IMR-90 (cell line): Measurements from ENCODE around the gene KCNH6. TPM values are rescaled to one million over a fixed set of nuclear protein-coding genes. Genes with fewer than 3 reads are reported as not detected.

ENCODE experiments used
- ATAC-seq: fragments of 200-7000 bp; cut with Tn5 transposase; 2 replicates; pipeline ENCODE4 v1.9.1; 2020; ENCODE audit warnings: low read depth, mild to moderate bottlenecking, moderate library complexity
- BruUV-seq: library from RNA; stranded (reverse); fragments of 400-500 nt; replicated peaks from 2 replicates; lab custom pipeline; 2021; lab: Mats Ljungman, UMichigan
- CTCF ChIA-PET: fragments of 300-600 bp; formaldehyde crosslinking; extraction: SDS; loops from one replicate; lab custom pipeline; 2021; ENCODE audit warnings: antibody characterized with exemption; lab: Yijun Ruan, JAX
- POLR2A ChIA-PET: fragments of 300-600 bp; sonication (Branson Sonifier 250); formaldehyde crosslinking; loops from one replicate; lab custom pipeline; 2022; ENCODE audit warnings: antibody characterized with exemption; ENCODE audit not compliant: unreplicated experiment; lab: Charles Lee
- DNase-seq: peaks from one replicate; pipeline ENCODE4 v3.0.0; 2013
- H2AFZ ChIP-seq: replicated peaks from 2 replicates; pipeline ENCODE3; 2013; ENCODE audit warnings: low read length, mild to moderate bottlenecking; ENCODE audit not compliant: poor library complexity
- H2AK5ac ChIP-seq: 2 replicates; pipeline ENCODE4 v1.6.1; 2013; ENCODE audit warnings: low read depth, low read length, inconsistent platforms
- H2AK9ac ChIP-seq: replicated peaks from 2 replicates; pipeline ENCODE3; 2013; ENCODE audit warnings: mild to moderate bottlenecking, low read depth, low read length, moderate library complexity; ENCODE audit not compliant: poor library complexity
- H2BK120ac ChIP-seq: 2 replicates; pipeline ENCODE4 v1.6.1; 2013; ENCODE audit warnings: low read depth, low read length, inconsistent platforms
- H2BK15ac ChIP-seq: 3 replicates; pipeline ENCODE4 v1.6.1; 2013; ENCODE audit warnings: low read depth, low read length, inconsistent platforms
- H2BK20ac ChIP-seq: 2 replicates; pipeline ENCODE4 v1.6.1; 2013; ENCODE audit warnings: low read depth, mild to moderate bottlenecking, inconsistent platforms, low read length, moderate library complexity
- H2BK5ac ChIP-seq: 2 replicates; pipeline ENCODE4 v1.6.1; 2013; ENCODE audit warnings: mild to moderate bottlenecking, low read depth, low read length, inconsistent platforms; ENCODE audit not compliant: poor library complexity, severe bottlenecking
- H3K14ac ChIP-seq: replicated peaks from 2 replicates; pipeline ENCODE4 v1.6.1; 2013; ENCODE audit warnings: low read depth, low read length, inconsistent platforms
- H3K18ac ChIP-seq: 2 replicates; pipeline ENCODE4 v1.6.1; 2013; ENCODE audit warnings: low read depth, low read length, control low read depth
- H3K23ac ChIP-seq: 2 replicates; pipeline ENCODE4 v1.6.1; 2013; ENCODE audit warnings: low read depth, low read length, inconsistent platforms
- H3K27ac ChIP-seq: 2 replicates; pipeline ENCODE4 v1.5.1; 2013; ENCODE audit warnings: mild to moderate bottlenecking, control low read depth, low read length; ENCODE audit not compliant: insufficient read depth
- H3K27me3 ChIP-seq: 2 replicates; pipeline ENCODE4 v1.6.1; 2013; ENCODE audit warnings: low read length; ENCODE audit not compliant: control insufficient read depth, insufficient read depth
- H3K36me3 ChIP-seq: 2 replicates; pipeline ENCODE4 v1.6.1; 2013; ENCODE audit warnings: low read length, mixed read lengths; ENCODE audit not compliant: control insufficient read depth, insufficient read depth
- H3K4ac ChIP-seq: 2 replicates; pipeline ENCODE4 v1.6.1; 2013; ENCODE audit warnings: low read depth, low read length, inconsistent platforms
- H3K4me1 ChIP-seq: 2 replicates; pipeline ENCODE4 v1.6.1; 2013; ENCODE audit warnings: low read length, mixed read lengths; ENCODE audit not compliant: control insufficient read depth, insufficient read depth
- H3K4me2 ChIP-seq: 2 replicates; pipeline ENCODE4 v1.6.1; 2013; ENCODE audit warnings: low read depth, mild to moderate bottlenecking, control low read depth, low read length, moderate library complexity
- H3K4me3 ChIP-seq: 2 replicates; pipeline ENCODE4 v1.5.1; 2013; ENCODE audit warnings: low read depth, mild to moderate bottlenecking, control low read depth, low read length, moderate library complexity; ENCODE audit not compliant: insufficient read depth
- H3K56ac ChIP-seq: 2 replicates; pipeline ENCODE4 v1.6.1; 2013; ENCODE audit warnings: low read length, inconsistent platforms; ENCODE audit not compliant: insufficient read depth; ENCODE audit errors: extremely low read depth
- H3K79me1 ChIP-seq, 2 experiments: 2 replicates each; pipeline ENCODE4 v1.6.1; 2013; ENCODE audit warnings: low read length in 2 of 2, inconsistent platforms in 1 of 2, low read depth in 1 of 2
- H3K9ac ChIP-seq: 2 replicates; pipeline ENCODE4 v1.6.1; 2013; ENCODE audit warnings: low read depth, low read length, control low read depth
- H3K9me1 ChIP-seq: 2 replicates; pipeline ENCODE4 v1.6.1; 2013; ENCODE audit warnings: low read length, inconsistent platforms; ENCODE audit not compliant: insufficient read depth
- H3K9me3 ChIP-seq: 2 replicates; pipeline ENCODE4 v1.6.1; 2013; ENCODE audit warnings: low read length; ENCODE audit not compliant: control insufficient read depth, insufficient read depth
- H4K20me1 ChIP-seq: 2 replicates; pipeline ENCODE4 v1.6.1; 2013; ENCODE audit warnings: low read length, inconsistent platforms; ENCODE audit not compliant: insufficient read depth
- H4K5ac ChIP-seq: 2 replicates; pipeline ENCODE4 v1.6.1; 2013; ENCODE audit warnings: mild to moderate bottlenecking, low read depth, low read length, control low read depth
- H4K8ac ChIP-seq, 2 experiments: 2 replicates each; pipeline ENCODE4 v1.6.1; 2013; ENCODE audit warnings: low read depth in 2 of 2, low read length in 2 of 2, control low read depth in 1 of 2, inconsistent platforms in 1 of 2
- H4K91ac ChIP-seq: 2 replicates; pipeline ENCODE4 v1.6.1; 2013; ENCODE audit warnings: low read depth, low read length, inconsistent platforms; ENCODE audit not compliant: insufficient read depth
- BHLHE40 ChIP-seq: fragments of 150-350 bp; IDR thresholded peaks from 2 replicates; pipeline ENCODE4 v1.6.1; 2016; ENCODE audit warnings: mild to moderate bottlenecking, low read depth, low read length
- CEBPB ChIP-seq: IDR thresholded peaks from 2 replicates; pipeline ENCODE4 v1.6.1; 2012; ENCODE audit warnings: low read depth, low read length, improper control_type of control experiment
- CHD1 ChIP-seq: IDR thresholded peaks from 2 replicates; pipeline ENCODE4 v1.6.1; 2012; ENCODE audit warnings: low read depth, low read length, improper control_type of control experiment
- ELK1 ChIP-seq: fragments of 150-350 bp; IDR thresholded peaks from 2 replicates; pipeline ENCODE4 v1.6.1; 2016; ENCODE audit warnings: low read depth, mild to moderate bottlenecking, low read length, moderate library complexity, borderline replicate concordance
- FOS ChIP-seq: fragments of 150-350 bp; IDR thresholded peaks from 2 replicates; pipeline ENCODE4 v1.6.1; 2016; ENCODE audit warnings: low read depth, low read length
- MAFK ChIP-seq: IDR thresholded peaks from 2 replicates; pipeline ENCODE4 v1.6.1; 2012; ENCODE audit warnings: low read depth, low read length, improper control_type of control experiment
- MAZ ChIP-seq: IDR thresholded peaks from 2 replicates; pipeline ENCODE4 v1.6.1; 2012; ENCODE audit warnings: low read depth, mild to moderate bottlenecking, low read length, improper control_type of control experiment, moderate library complexity, borderline replicate concordance
- MXI1 ChIP-seq: IDR thresholded peaks from 2 replicates; pipeline ENCODE4 v1.6.1; 2012; ENCODE audit warnings: low read depth, mild to moderate bottlenecking, low read length, moderate library complexity, borderline replicate concordance
- NFE2L2 ChIP-seq: fragments of 150-350 bp; IDR thresholded peaks from 2 replicates; pipeline ENCODE4 v1.6.1; 2016; ENCODE audit warnings: low read depth, mild to moderate bottlenecking, low read length
- POLR2A ChIP-seq: IDR thresholded peaks from 2 replicates; pipeline ENCODE4 v1.6.1; 2012; ENCODE audit warnings: mild to moderate bottlenecking, low read depth, low read length
- RAD21 ChIP-seq: IDR thresholded peaks from 2 replicates; pipeline ENCODE4 v1.6.1; 2012; ENCODE audit warnings: low read length, improper control_type of control experiment
- RCOR1 ChIP-seq: IDR thresholded peaks from 2 replicates; pipeline ENCODE4 v1.6.1; 2012; ENCODE audit warnings: mild to moderate bottlenecking, low read length, improper control_type of control experiment; ENCODE audit not compliant: insufficient replicate concordance
- RFX5 ChIP-seq: IDR thresholded peaks from 2 replicates; pipeline ENCODE4 v1.8.0; 2012; ENCODE audit warnings: low read depth, mild to moderate bottlenecking, low read length, moderate library complexity
- SMC3 ChIP-seq: fragments of 150-350 bp; IDR thresholded peaks from 2 replicates; pipeline ENCODE4 v1.6.1; 2016; ENCODE audit warnings: low read depth, mild to moderate bottlenecking, antibody characterized with exemption, low read length, moderate library complexity
- WGBS, 2 experiments: methylation state at CpG; one replicate each; pipeline versions ENCODE4 v1.1.5 to v1.1.7; 2013; ENCODE audit warnings: missing lambda C conversion rate in 2 of 2; ENCODE audit not compliant: insufficient read length in 1 of 2; ENCODE audit errors: extremely low coverage in 2 of 2; 5-methylcytosine and 5-hydroxymethylcytosine counted together
- dilution Hi-C: fragments of 300-500 bp; cut with HindIII; formaldehyde crosslinking; loops from one replicate; pipeline ENCODE4 v1.14.3; 2018; ENCODE audit warnings: low sequenced_read_pairs; ENCODE audit not compliant: unreplicated experiment
- in situ Hi-C: fragments of 300-500 bp; cut with MboI; formaldehyde crosslinking; loops from 3 replicates; pipeline ENCODE4 v1.14.3; 2019; ENCODE audit warnings: low sequenced_read_pairs, inconsistent platforms, mixed read lengths
- intact Hi-C: fragments of 100-400 bp; cut with micrococcal nuclease; formaldehyde crosslinking; loops from 2 replicates; pipeline ENCODE4 v1.10.0; 2022
- polyA plus RNA-seq, 3 experiments: library from polyadenylated mRNA; depleted of rRNA; stranded (reverse); fragments of >200 nt; gene quantifications; 2 replicates each; pipeline ENCODE4 v1.2.3, GENCODE V29; 2012; ENCODE audit warnings: low replicate concordance in 1 of 3
- total RNA-seq: library from RNA; depleted of rRNA; stranded (reverse); fragments of >200 nt; gene quantifications from 2 replicates; pipeline ENCODE4 v1.2.3, GENCODE V29; 2012
- TF ChIP-seq, protein P1 (sequence below): fragments of 150-350 bp; IDR thresholded peaks from 2 replicates; pipeline ENCODE4 v1.6.1; 2017; ENCODE audit warnings: mild to moderate bottlenecking, antibody characterized with exemption, low read length, low read depth
- TF ChIP-seq, protein P2 (sequence below): conservative IDR thresholded peaks from 2 replicates; pipeline ENCODE4 v1.5.1; 2012; ENCODE audit warnings: mild to moderate bottlenecking, low read depth, low read length, improper control_type of control experiment

KCNH6 gene
- total and polyA plus RNA-seq, 2 of the 4 experiments (the other 2 are of a cell fraction): 0.17 to 0.18 TPM

DNA sequence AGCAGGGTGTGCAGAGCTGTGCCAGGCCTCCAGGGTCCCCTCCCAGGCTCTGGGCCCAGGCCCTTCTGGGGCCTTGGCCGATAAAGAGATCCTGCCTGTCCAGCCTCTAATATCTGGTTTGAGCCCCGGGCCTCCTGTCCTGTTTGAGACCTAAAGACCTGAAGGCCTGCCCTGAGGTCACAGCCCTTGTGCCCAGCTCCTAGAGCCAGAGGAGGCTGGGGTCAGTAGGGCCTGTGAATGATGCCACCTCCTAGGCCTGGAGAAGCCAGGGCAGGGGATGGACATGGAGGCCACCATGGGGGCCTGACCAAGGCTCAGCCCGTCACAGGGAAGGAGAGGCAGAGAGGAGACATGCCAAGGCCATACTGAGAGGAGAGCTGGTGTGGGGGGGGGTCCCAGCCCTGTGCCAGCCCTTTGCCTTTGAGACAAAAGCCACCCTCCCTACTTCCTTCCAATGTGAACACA is 7.4 kb downstream of the KCNH6 start:
- Histone ChIP-seq H4K20me1 (no peaks in the 10 kb centered on the region; the same call in 1 of the 2 replicates), H2AK5ac (no peak overlapping the region), H2BK15ac (no peak overlapping the region), H3K27ac (no peak overlapping the region), H3K79me1 (no peaks in the 10 kb centered on the region), H2BK20ac (no peak overlapping the region), H4K5ac (no peak overlapping the region), H3K4me1 (no peaks in the 10 kb centered on the region), H3K56ac (no peak overlapping the region), H3K36me3 (no peaks in the 10 kb centered on the region), H2BK120ac (no peak overlapping the region), H3K4me3 (no peak overlapping the region), H2AFZ (no peak overlapping the region), H2BK5ac (no peak overlapping the region), H3K18ac (no peak overlapping the region), H2AK9ac (no peak overlapping the region), H3K9me3 (no peaks in the 10 kb centered on the region), H3K23ac (no peak overlapping the region), H3K14ac (no peak overlapping the region), H3K9ac (no peak overlapping the region), H3K27me3 (peaks cover 43% of the 10 kb centered on the region), H3K9me1 (no peaks in the 10 kb centered on the region), H4K8ac (no peak overlapping the region), H4K91ac (no peak overlapping the region), H3K4me2 (no peak overlapping the region), H3K4ac (no peak overlapping the region)
- dilution Hi-C loops: no loop called here
- WGBS, 2 experiments: no CpG with 5 or more reads among the region's 3 CpGs
- intact Hi-C loops: no loop called here
- TF ChIP-seq CHD1 (no peak), RFX5 (no peak), POLR2A (no peak), CEBPB (no peak), RCOR1 (no peak), RAD21 (no peak), MAFK (no peak), FOS (no peak), NFE2L2 (no peak), MXI1 (no peak), MAZ (no peak), BHLHE40 (no peak), SMC3 (no peak), ELK1 (no peak)
- TF ChIP-seq, protein P1, sequence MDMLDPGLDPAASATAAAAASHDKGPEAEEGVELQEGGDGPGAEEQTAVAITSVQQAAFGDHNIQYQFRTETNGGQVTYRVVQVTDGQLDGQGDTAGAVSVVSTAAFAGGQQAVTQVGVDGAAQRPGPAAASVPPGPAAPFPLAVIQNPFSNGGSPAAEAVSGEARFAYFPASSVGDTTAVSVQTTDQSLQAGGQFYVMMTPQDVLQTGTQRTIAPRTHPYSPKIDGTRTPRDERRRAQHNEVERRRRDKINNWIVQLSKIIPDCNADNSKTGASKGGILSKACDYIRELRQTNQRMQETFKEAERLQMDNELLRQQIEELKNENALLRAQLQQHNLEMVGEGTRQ: no peak
- TF ChIP-seq, protein P2, sequence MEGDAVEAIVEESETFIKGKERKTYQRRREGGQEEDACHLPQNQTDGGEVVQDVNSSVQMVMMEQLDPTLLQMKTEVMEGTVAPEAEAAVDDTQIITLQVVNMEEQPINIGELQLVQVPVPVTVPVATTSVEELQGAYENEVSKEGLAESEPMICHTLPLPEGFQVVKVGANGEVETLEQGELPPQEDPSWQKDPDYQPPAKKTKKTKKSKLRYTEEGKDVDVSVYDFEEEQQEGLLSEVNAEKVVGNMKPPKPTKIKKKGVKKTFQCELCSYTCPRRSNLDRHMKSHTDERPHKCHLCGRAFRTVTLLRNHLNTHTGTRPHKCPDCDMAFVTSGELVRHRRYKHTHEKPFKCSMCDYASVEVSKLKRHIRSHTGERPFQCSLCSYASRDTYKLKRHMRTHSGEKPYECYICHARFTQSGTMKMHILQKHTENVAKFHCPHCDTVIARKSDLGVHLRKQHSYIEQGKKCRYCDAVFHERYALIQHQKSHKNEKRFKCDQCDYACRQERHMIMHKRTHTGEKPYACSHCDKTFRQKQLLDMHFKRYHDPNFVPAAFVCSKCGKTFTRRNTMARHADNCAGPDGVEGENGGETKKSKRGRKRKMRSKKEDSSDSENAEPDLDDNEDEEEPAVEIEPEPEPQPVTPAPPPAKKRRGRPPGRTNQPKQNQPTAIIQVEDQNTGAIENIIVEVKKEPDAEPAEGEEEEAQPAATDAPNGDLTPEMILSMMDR: no peak
- BruUV-seq: no TSS peak
- in situ Hi-C loops: no loop called here
- ChIA-PET CTCF (no interaction called here), POLR2A (no interaction called here)
- ATAC-seq (no peak), DNase-seq (no peak)
